Neuronal stem cell (in vitro differentiated cells): ENCODE results near the gene NRG3.

ENCODE experiments used
- DNase-seq: peaks from one replicate; pipeline ENCODE4 v3.0.0-alpha.2; 2013; ENCODE audit warnings: low spot score
- H2AFZ ChIP-seq: one replicate; pipeline ENCODE4 v1.6.1; 2013; ENCODE audit warnings: mild to moderate bottlenecking, low read length, inconsistent platforms
- H2AK5ac ChIP-seq: 2 replicates; pipeline ENCODE4 v1.6.1; 2013; ENCODE audit warnings: low read depth, mild to moderate bottlenecking, inconsistent platforms, low read length, moderate library complexity, mixed read lengths
- H2BK120ac ChIP-seq: 2 replicates; pipeline ENCODE4 v1.6.1; 2013; ENCODE audit warnings: low read depth, mild to moderate bottlenecking, inconsistent platforms, low read length, moderate library complexity, mixed read lengths
- H2BK12ac ChIP-seq: one replicate; pipeline ENCODE4 v1.6.1; 2013; ENCODE audit warnings: low read length, inconsistent platforms
- H2BK15ac ChIP-seq: 2 replicates; pipeline ENCODE4 v1.6.1; 2013; ENCODE audit warnings: mild to moderate bottlenecking, low read length, inconsistent platforms, mixed read lengths
- H2BK5ac ChIP-seq: one replicate; pipeline ENCODE4 v1.6.1; 2013; ENCODE audit warnings: inconsistent platforms, mild to moderate bottlenecking, low read length, moderate library complexity
- H3K14ac ChIP-seq: one replicate; pipeline ENCODE4 v1.6.1; 2013; ENCODE audit warnings: low read length, inconsistent platforms
- H3K18ac ChIP-seq: 2 replicates; pipeline ENCODE4 v1.6.1; 2013; ENCODE audit warnings: low read length, inconsistent platforms
- H3K23ac ChIP-seq: 2 replicates; pipeline ENCODE4 v1.6.1; 2013; ENCODE audit warnings: low read depth, mild to moderate bottlenecking, mixed read lengths, low read length, inconsistent platforms; ENCODE audit not compliant: poor library complexity
- H3K27ac ChIP-seq: replicated peaks from 3 replicates; pipeline ENCODE4 v1.5.1; 2013; ENCODE audit warnings: low read length, inconsistent platforms
- H3K27me3 ChIP-seq, 3 experiments: 2 replicates each; pipeline ENCODE4 v1.6.1; 2013; ENCODE audit warnings: low read length in 3 of 3, mild to moderate bottlenecking in 2 of 3, inconsistent platforms in 1 of 3, low read depth in 1 of 3, mixed read lengths in 1 of 3, moderate library complexity in 1 of 3; ENCODE audit not compliant: control insufficient read depth in 3 of 3, insufficient read depth in 3 of 3
- H3K36me3 ChIP-seq, 2 donors: replicated peaks in 1 of 2; 2 replicates each; pipeline ENCODE4 v1.6.1; 2013; ENCODE audit warnings: low read length in 2 of 2; ENCODE audit not compliant: control insufficient read depth in 2 of 2, insufficient read depth in 2 of 2
- H3K4ac ChIP-seq: 2 replicates; pipeline ENCODE4 v1.6.1; 2013; ENCODE audit warnings: inconsistent platforms, mild to moderate bottlenecking, low read length, moderate library complexity
- H3K4me1 ChIP-seq, 2 donors: 1 replicate in 1 of 2; 2 replicates in 1 of 2; pipeline ENCODE4 v1.6.1; 2013; ENCODE audit warnings: low read length in 2 of 2, low read depth in 1 of 2; ENCODE audit not compliant: control insufficient read depth in 2 of 2, insufficient read depth in 1 of 2
- H3K4me2 ChIP-seq: one replicate; pipeline ENCODE4 v1.6.1; 2013; ENCODE audit warnings: mild to moderate bottlenecking, low read length, inconsistent platforms; ENCODE audit not compliant: insufficient read depth, poor library complexity, severe bottlenecking
- H3K4me3 ChIP-seq, 2 donors: 2 replicates each; pipeline ENCODE4 v1.5.1; 2013; ENCODE audit warnings: low read length in 2 of 2, mild to moderate bottlenecking in 2 of 2, inconsistent platforms in 1 of 2, moderate library complexity in 1 of 2
- H3K79me1 ChIP-seq: one replicate; pipeline ENCODE4 v1.6.1; 2013; ENCODE audit warnings: low read depth, mild to moderate bottlenecking, inconsistent platforms, low read length, moderate library complexity
- H3K9ac ChIP-seq: one replicate; pipeline ENCODE4 v1.6.1; 2013; ENCODE audit warnings: mild to moderate bottlenecking, low read depth, low read length, inconsistent platforms; ENCODE audit not compliant: poor library complexity
- H3K9me3 ChIP-seq, 2 donors: replicated peaks in 1 of 2; 2 replicates each; pipeline versions ENCODE3 to v1.6.1; 2013; ENCODE audit warnings: low read length in 2 of 2, mild to moderate bottlenecking in 2 of 2, inconsistent platforms in 1 of 2, low read depth in 1 of 2, mixed read lengths in 1 of 2, moderate library complexity in 1 of 2; ENCODE audit not compliant: control insufficient read depth in 2 of 2, insufficient read depth in 1 of 2
- H4K8ac ChIP-seq: one replicate; pipeline ENCODE4 v1.6.1; 2013; ENCODE audit warnings: low read depth, mild to moderate bottlenecking, inconsistent platforms, low read length, moderate library complexity
- H4K91ac ChIP-seq: one replicate; pipeline ENCODE4 v1.6.1; 2013; ENCODE audit warnings: low read length, low read depth, mild to moderate bottlenecking, inconsistent platforms; ENCODE audit not compliant: poor library complexity
- WGBS, 2 donors: extraction: QIAGEN DNeasy Blood & Tissue Kit; methylation state at CpG; one replicate each; pipeline ENCODE4 v1.1.7; 2013; ENCODE audit warnings: missing lambda C conversion rate in 2 of 2, mixed read lengths in 1 of 2; ENCODE audit not compliant: insufficient read length in 2 of 2, insufficient replicate concordance in 1 of 2; ENCODE audit errors: extremely low coverage in 2 of 2; 5-methylcytosine and 5-hydroxymethylcytosine counted together

Gene NRG3

GRCh38 chr10:82383350-82383749, 508.4 kb downstream of the NRG3 start:
- H2BK12ac ChIP-seq = no peak overlapping the region
- H3K27ac ChIP-seq = no peak overlapping the region
- H4K8ac ChIP-seq = no peak overlapping the region
- H3K14ac ChIP-seq = no peak overlapping the region
- no peak overlapping the region for H3K4me3 ChIP-seq
- H3K79me1 ChIP-seq = no peaks in the 10 kb centered on the region
- H4K91ac ChIP-seq = no peak overlapping the region
- H3K36me3 ChIP-seq = no peaks in the 10 kb centered on the region
- H2AFZ ChIP-seq = no peak overlapping the region
- H2BK120ac ChIP-seq = no peak overlapping the region
- H3K4me1 ChIP-seq = no peaks in the 10 kb centered on the region
- peaks cover 0 to 3% of the 10 kb centered on the region in 2 donors for H3K9me3 ChIP-seq
- H3K9ac ChIP-seq = no peak overlapping the region
- no peak for DNase-seq
- no peaks in the 10 kb centered on the region for H3K27me3 ChIP-seq
- no peak overlapping the region for H3K4me2 ChIP-seq
- H2AK5ac ChIP-seq = no peak overlapping the region
- no peak overlapping the region for H2BK5ac ChIP-seq
- no peak overlapping the region for H3K23ac ChIP-seq
- H2BK15ac ChIP-seq = no peak overlapping the region
- no peak overlapping the region for H3K4ac ChIP-seq
- H3K18ac ChIP-seq = no peak overlapping the region

DNA sequence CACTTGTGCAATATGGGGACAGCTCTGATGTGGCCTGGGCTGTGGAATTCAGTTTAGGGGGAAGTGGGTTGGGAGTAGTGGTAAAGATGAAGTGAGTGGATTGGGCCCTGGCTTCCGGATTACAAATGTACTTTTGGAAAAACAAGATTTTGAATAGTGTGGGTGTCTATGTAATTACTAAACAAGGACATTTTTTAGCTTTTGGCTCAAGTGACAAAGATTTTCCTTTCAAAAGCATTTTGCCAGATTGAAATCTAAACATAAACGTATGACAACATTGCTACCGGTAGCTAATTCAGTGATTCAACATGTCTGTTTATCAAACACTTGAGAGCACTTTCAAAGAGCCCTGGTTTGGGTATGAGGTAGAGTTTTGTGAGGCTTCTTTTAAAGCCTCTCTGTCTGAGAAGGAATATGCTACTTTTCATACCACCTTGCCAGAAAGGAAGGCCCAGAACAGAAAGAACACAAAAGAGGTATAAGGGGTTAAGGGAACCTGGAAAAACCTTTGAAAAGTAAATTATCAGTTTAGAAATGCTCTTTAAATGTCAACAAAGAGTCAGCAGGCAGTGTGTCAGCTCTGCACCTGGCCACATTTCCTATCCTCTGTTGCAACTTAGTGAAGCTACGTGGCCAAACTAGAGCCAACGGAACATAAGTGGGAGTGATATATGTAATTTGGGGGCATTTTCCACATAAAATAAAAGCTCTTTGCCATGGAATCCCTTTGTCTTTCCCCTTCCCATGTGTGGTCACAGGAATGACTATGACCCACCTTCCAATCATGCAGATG, 516.1 kb downstream of the NRG3 start:
- Histone ChIP-seq H2AK5ac (no peak overlapping the region), H3K9ac (no peak overlapping the region), H3K4me1 (no peaks in the 10 kb centered on the region), H2BK15ac (no peak overlapping the region), H2BK5ac (no peak overlapping the region), H3K79me1 (no peaks in the 10 kb centered on the region), H3K36me3 (no peaks in the 10 kb centered on the region), H4K8ac (no peak overlapping the region), H3K4ac (no peak overlapping the region), H3K23ac (no peak overlapping the region), H2AFZ (no peak overlapping the region), H3K4me2 (no peak overlapping the region), H3K4me3 (no peak overlapping the region), H3K27me3 (no peaks in the 10 kb centered on the region), H2BK120ac (no peak overlapping the region), H2BK12ac (no peak overlapping the region), H3K14ac (no peak overlapping the region), H4K91ac (no peak overlapping the region), H3K18ac (no peak overlapping the region), H3K27ac (no peak overlapping the region), H3K9me3 (no peaks in the 10 kb centered on the region)
- WGBS, 2 donors = no CpG with 5 or more reads among the region's 5 CpGs
- no peak for DNase-seq

DNA sequence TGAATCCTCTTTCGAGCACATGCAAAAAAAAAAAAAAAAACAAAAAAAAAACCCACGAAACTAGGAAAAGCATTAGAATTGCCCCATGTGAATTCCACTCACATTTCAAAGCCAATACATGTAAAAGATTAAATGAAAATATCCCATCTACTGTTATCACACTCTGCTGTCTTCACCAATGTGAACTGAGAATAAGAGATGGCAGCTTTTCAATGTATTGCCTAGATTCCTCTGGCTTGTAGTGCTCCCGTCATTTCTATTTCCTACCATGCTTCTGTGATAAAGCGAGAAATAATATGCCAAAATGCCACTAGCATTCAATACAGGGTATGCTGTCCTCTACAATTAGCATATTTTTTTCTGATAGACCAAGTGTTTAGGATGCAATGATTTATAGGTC, 517.0 kb downstream of the NRG3 start:
- no peak overlapping the region for H2BK15ac ChIP-seq
- no peaks in the 10 kb centered on the region for H3K9me3 ChIP-seq
- DNase-seq = no peak
- no peak overlapping the region for H3K9ac ChIP-seq
- H3K23ac ChIP-seq = no peak overlapping the region
- H3K4me3 ChIP-seq = no peak overlapping the region
- H4K91ac ChIP-seq = no peak overlapping the region
- no peak overlapping the region for H2BK120ac ChIP-seq
- no peak overlapping the region for H3K14ac ChIP-seq
- no peak overlapping the region for H3K4me2 ChIP-seq
- H3K4ac ChIP-seq = no peak overlapping the region
- H3K79me1 ChIP-seq = no peaks in the 10 kb centered on the region
- no peak overlapping the region for H3K18ac ChIP-seq
- H3K4me1 ChIP-seq = peaks cover under 1 to 2% of the 10 kb centered on the region in 2 donors
- H2AFZ ChIP-seq = no peak overlapping the region
- no peak overlapping the region for H4K8ac ChIP-seq
- no peaks in the 10 kb centered on the region for H3K36me3 ChIP-seq
- H2BK5ac ChIP-seq = no peak overlapping the region
- WGBS, 2 donors = no CpG with 5 or more reads among the region's 4 CpGs
- H3K27ac ChIP-seq = no peak overlapping the region
- H3K27me3 ChIP-seq = no peaks in the 10 kb centered on the region
- H2BK12ac ChIP-seq = no peak overlapping the region
- no peak overlapping the region for H2AK5ac ChIP-seq

- no peaks in the 10 kb centered on the region for H3K79me1 ChIP-seq
- no peaks in the 10 kb centered on the region for H3K36me3 ChIP-seq
- peaks cover 2 to 6% of the 10 kb centered on the region in 2 donors for H3K4me1 ChIP-seq
- H3K9ac ChIP-seq = no peak overlapping the region
- H4K8ac ChIP-seq = no peak overlapping the region
- DNase-seq = no peak
- H2AFZ ChIP-seq = no peak overlapping the region
- H3K4me3 ChIP-seq = no peak overlapping the region
- no peak overlapping the region for H4K91ac ChIP-seq
- no peak overlapping the region for H2BK5ac ChIP-seq
- H3K4ac ChIP-seq = no peak overlapping the region
- H3K27me3 ChIP-seq = no peaks in the 10 kb centered on the region
- no peak overlapping the region for H2BK12ac ChIP-seq
- H3K4me2 ChIP-seq = no peak overlapping the region
- H2AK5ac ChIP-seq = no peak overlapping the region
- H2BK15ac ChIP-seq = no peak overlapping the region
- H3K14ac ChIP-seq = no peak overlapping the region
- H3K27ac ChIP-seq = no peak overlapping the region
- H3K9me3 ChIP-seq = no peaks in the 10 kb centered on the region
- H3K18ac ChIP-seq = no peak overlapping the region
- no peak overlapping the region for H2BK120ac ChIP-seq
- H3K23ac ChIP-seq = no peak overlapping the region
Observed at GRCh38 chr10:82392533-82392932, 517.5 kb downstream of the NRG3 start.
